Forelimb muscle (tissue), 1 donor: Measurements from ENCODE around the gene QRFP. TPM values are rescaled to one million over a fixed set of nuclear protein-coding genes. Genes with fewer than 3 reads are reported as not detected.

Source experiments
- DNase-seq: peaks from one replicate; pipeline ENCODE4 v3.0.0-alpha.2; 2013; ENCODE audit warnings: low read depth
- polyA plus RNA-seq: library from polyadenylated mRNA; unstranded; fragments of 120-200 nt; gene quantifications from one replicate; pipeline ENCODE4 v1.2.1, GENCODE V29; 2013; ENCODE audit not compliant: insufficient read length

Gene QRFP, protein sequence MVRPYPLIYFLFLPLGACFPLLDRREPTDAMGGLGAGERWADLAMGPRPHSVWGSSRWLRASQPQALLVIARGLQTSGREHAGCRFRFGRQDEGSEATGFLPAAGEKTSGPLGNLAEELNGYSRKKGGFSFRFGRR
- polyA plus RNA-seq = 0.33 TPM

GRCh38 chr9:130896233-130897014, at the start of gene QRFP:
Gene QRFP, minus strand, starts transcription at chr9:130896812. Its CDS starts 2,974 bp downstream, at chr9:130893838.
- no peak for DNase-seq

DNA sequence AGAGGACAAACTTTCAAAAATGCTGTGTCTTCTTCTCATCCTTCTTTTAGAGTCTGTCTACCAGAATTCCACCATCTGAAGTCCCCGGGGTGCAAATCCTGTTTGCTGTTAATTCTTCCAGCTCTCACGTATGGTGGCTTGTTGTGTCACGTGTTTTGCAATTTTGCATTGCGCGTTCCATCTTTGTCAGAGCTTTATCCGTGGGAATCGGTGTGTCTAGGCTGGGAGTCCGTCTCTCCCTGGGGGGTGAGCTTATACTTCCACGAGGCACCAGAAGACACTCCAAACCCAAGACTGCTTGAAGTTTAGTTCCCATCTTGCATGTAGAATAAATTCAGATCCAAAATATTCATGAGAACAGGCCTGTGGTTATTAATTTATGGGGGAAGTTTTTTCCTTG, 48.6 kb upstream of the QRFP start:
- DNase-seq = no peak

DNA sequence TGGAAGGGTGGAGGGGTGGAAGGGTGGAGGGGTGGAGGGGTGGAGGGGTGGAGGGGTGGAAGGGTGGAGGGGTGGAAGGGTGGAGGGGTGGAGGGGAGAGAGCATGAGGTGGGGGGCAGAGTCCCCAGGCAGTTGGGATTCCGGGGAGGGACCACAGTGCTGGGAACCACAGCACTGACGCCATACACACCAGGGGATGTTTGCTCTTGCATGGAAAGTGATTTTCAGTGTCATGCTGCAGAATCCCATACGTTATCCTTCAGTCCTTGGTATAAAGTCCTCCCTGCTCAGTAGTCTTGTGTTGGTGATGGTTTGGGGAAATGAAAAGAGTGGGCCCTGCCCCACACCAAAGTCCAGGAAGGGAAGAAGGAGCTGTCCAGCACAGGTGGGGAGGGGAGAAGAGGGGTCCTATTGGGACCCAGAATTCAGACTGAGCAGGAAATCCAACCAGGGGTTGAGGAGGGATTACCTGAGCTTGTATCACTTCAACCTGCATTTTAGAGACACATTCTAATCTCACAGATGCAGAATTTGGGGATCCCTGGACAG, 48.0 kb upstream of the QRFP start:
- no peak for DNase-seq

GRCh38 chr9:130943777-130944176, 47.2 kb upstream of the QRFP start:
- no peak for DNase-seq

DNA sequence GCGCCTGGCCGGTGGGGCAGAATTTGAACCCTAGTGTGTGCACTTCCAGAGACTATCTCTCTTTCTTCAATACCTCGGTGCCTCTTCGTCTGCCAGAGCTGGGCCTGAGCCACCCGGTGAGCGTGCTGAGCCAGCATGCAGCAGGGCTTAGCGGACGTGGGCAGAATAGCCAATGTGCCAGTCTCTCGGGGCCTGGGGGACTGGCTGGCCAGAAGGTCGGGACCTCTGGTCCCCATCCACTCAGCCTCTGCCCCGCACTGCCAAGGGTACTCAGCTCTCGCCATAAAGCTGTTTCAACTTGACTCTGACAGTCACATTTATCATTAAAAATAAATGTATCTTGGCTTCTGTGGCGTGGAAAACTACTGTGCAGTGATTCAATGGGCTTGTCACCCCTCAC, 46.6 kb upstream of the QRFP start:
- DNase-seq = no peak

DNA sequence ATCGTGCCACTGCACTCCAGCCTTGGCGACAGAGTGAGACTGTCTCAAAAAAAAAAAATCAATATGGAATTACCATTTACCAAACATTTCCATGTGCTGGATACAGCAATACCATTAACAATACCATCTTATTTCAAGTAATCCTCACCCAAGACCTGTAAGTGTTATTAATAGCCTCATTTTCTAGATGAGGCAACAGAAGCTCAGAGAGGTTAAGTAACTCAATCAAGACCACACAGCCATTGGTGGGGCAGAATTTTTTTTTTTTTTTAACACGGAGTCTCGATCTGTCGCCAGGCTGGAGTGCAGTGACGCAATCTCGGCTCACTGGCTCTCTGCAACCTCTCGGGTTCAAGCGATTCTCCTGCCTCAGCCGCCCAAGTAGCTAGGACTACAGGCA, 46.1 kb upstream of the QRFP start:
- no peak for DNase-seq

DNA sequence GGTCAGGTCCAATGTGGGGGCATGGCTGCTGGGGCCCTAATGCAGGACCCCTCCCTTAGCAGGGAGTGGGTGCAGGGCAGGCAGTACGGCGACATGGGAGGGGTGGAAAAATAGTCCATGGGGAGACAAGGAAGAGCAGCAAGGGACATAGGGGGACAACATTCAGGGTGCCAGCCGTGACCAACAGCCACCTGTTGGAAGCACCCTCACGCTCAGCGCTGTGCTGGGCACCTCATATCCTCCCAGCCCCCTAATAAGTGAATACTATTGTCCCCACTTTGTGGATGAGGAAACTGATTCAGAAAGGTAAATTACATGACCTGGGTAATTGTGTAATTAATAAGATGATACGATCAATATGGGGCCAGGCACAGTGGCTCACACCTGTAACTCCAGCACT, 45.5 kb upstream of the QRFP start:
- DNase-seq = no peak

DNA sequence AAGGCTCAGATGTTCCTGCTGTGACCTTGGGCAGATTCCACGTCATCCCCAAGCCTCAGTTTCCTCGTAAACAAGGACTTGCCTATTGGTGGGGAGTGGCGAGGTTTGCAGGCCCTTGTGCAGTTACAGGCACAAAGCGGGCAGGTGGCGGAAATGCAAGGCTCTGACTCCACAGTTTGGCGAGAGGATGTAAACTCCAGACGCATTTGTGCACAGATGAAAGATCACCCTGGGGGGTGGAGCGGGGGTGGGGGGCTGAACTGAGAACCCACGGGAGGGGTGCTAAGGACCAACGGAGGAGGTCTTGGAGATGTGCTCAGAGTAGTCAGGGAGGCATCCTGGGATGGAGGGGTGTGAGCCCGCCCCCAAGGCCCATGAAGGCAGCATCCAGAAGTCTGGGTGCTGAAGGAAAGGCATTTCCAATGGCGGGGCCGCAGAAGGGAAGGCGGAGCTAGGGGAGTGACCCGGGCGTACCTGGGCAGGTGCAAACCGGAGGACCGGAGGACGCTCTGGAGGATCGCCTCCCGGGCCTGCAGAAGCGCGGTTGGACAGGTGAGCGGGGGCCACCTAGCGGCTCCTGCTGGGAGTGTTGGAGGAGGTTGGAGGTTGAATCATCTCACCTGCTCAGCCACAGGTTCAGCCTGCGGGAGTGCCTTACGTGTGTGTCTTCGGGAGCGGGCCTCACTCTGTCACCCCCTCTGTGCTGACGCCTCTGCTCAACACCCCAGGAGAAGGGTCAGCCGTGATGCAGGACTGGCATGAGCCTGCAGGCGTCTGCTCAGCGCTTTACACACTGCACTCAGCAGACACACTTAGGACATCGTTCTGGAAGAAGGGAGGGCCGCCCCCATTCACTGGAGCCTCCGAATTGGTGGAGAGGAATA, 44.3 kb upstream of the QRFP start:
- DNase-seq = no peak

GRCh38 chr9:130940027-130940549, 43.5 kb upstream of the QRFP start:
- no peak for DNase-seq

DNA sequence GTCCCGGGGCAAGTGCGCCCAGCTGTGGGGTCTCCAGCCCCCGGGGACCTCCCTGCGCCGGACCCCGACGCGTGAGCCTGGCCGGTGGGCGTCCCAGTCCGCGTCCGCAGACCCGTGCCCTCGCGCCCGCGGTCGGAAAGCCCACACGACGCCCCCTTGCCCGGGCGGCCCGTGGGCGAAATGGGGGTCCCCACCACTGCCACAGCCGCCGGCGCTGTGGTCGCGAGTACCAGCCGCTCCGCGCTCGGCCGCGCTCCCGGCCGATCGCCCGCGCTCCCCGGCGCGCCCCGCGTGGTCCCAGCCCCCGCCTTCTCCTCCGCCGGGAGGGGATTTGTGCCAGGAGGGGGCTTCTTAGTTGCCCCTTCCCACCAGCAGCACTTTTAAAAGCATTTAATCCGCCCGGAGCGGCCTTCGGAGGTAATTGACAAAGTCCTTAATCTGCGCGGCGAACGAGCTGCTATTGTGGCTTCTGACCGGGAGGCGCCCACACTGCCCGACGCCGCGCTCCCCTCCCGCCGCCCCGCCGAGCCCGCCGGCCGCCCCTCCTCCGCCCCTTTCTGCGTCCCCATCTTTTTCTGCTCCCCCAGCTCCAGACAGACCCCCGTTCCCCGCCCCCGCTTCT, 42.9 kb upstream of the QRFP start:
- DNase-seq = no peak

GRCh38 chr9:130938652-130939404, 42.2 kb upstream of the QRFP start, which contains the start of gene FIBCD1:
Gene FIBCD1, minus strand, starts transcription at chr9:130939247. Its CDS starts 640 bp downstream, at chr9:130938607.
- DNase-seq = no peak

GRCh38 chr9:130938184-130938651, 41.6 kb upstream of the QRFP start:
- DNase-seq = no peak

DNA sequence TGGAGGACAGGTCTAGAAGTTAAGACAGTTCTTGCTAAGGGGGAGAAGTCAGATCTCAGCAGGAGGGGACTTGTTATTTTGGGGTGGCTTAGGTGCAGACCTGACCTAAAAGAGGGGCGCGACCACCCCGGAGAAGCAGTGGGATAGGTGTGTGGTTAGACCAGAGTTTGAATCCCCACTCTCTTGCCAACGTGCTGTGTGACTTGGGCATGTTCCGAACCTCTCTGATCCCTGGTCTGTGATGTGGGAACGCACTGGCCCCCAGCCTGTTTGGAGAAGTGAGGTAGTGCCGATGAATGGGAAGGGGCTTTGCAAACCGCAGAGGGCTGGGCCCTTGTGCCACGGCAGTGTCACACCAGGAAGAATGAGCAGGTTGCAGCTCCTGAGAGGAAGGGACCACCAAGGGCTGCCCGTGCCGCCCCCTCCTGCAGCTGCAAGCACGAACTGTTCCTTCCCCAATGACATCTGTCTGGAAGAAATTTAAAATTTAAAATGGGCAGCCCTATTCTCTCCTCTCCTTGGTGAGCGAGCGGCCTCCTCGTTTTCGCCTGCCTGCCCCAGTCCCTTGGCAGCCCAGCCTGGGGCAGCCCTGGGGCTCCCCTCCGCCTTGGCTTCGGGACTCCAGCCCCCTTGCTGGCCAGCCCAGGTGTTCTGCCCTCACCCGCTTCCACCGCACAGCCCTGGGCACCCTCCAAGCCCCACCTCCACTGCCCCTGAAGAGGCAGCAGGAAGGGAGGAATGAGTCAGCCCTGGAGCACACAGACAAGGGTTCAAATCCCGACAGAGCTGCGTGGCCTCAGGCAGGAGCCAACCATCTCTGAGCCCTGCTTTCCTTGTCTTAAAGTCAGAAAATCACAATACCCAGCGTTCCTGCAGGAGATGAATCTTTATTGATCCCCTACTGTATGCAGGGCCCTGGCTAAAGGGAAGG, 40.8 kb upstream of the QRFP start:
- DNase-seq = no peak

- DNase-seq = no peak
Measured at GRCh38 chr9:130936285-130937117, 39.9 kb upstream of the QRFP start.

DNA sequence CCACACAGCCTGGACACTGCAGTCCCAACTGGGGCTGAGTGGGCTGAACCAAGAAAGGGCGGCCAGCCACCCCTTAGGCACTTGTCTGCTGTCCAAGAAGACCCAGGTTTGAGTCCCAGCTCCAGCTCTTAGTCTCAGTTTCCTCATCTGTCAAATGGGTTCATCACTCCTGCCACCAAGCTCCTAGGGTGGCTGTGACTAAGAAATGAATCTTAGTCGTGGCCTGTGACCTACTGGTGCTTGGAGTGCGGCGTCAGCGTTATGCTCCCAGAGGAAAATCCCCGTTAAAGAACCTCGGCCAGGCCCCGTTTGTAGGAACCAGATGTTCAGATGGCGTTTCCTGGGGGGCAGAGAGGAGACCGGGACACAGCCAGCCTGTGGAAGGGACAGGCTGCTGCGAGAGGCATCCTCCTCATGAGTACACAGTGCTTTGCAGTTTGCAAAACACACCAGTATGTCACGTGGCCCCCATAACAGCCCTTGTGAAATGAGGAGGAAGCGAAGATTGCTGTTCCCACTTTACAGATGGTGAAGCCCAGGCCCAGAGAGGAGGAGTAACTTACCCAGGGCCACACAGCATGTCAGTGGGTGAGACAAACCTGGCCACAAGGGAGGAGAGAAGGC, 39.1 kb upstream of the QRFP start:
- no peak for DNase-seq

DNA sequence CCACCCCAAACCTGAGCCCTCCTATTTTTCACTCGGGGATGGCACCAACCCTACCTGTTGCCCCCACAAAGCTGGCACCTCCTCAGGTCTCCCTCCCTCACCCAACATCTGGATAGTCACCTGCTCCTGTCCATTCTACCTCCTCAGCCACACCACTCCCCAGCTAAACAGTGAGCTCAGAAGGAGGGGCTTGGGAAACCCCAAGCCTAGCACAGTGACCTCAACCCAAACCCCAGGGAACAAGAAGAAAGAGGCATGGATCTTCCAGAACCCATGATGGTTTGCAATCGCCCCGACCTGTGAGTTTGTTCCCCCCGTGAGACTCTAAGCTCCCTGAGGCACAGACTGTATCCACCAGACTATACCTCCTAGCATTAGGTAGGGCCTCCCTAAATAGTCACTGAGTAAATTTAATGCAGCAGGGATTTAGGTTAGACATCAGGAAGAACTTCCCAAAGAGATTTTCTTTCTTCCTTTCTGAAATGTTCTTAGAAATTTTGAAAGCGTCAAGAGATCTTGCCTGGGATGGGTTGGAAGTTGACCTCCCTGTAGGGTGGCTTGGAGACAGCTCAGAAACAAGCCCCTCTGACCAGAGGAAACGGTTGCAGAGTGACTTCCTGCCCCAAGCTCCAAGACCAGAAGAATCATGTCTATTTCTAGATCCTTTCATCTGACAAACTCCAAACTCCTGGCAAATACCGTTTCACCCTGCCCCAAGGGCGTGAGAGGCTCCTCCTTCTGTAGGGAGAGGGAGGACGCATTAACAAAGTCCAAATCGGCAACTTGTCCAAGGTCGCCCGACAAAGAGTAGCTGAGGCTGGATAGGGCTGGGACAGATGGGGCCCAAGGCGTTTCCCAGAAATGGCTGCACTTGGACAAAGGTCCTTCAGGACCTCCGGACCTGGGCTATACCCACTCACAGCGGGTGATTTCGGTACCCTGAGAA, 38.4 kb upstream of the QRFP start:
- DNase-seq = no peak

GRCh38 chr9:130934246-130934645, 37.6 kb upstream of the QRFP start:
- DNase-seq = no peak
